ENCODE data around the gene TEAD1. TPM values are rescaled to one million over a fixed set of nuclear protein-coding genes. Genes with fewer than 3 reads are reported as not detected.

Gene TEAD1
- total RNA-seq, 4 donors from 2014 or later, result 86.9 to 205 (median 151) TPM

DNA sequence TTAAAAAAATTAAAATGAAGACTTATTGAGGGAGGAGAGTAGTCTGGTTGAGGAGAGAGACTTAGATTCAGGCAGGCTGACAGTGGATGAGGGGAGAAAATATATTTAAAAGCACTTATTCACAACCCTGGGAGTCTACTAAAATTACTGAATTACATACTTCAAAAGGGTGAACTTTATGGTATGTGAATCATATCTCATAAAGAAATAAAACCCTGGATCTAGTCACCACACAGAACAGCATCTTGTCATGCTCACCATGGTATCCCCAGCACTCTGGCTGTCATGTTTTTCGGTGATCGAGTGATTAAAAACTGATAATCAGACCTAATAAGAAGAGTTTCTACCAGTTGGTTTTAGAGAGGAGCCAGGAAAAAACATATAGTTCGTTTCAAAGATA, 11.0 kb downstream of the TEAD1 start:
- TF ChIP-seq, protein P1, sequence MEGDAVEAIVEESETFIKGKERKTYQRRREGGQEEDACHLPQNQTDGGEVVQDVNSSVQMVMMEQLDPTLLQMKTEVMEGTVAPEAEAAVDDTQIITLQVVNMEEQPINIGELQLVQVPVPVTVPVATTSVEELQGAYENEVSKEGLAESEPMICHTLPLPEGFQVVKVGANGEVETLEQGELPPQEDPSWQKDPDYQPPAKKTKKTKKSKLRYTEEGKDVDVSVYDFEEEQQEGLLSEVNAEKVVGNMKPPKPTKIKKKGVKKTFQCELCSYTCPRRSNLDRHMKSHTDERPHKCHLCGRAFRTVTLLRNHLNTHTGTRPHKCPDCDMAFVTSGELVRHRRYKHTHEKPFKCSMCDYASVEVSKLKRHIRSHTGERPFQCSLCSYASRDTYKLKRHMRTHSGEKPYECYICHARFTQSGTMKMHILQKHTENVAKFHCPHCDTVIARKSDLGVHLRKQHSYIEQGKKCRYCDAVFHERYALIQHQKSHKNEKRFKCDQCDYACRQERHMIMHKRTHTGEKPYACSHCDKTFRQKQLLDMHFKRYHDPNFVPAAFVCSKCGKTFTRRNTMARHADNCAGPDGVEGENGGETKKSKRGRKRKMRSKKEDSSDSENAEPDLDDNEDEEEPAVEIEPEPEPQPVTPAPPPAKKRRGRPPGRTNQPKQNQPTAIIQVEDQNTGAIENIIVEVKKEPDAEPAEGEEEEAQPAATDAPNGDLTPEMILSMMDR (IDR thresholded peaks at IDR 0.05; ENCODE audit: low read depth), result no peak

DNA sequence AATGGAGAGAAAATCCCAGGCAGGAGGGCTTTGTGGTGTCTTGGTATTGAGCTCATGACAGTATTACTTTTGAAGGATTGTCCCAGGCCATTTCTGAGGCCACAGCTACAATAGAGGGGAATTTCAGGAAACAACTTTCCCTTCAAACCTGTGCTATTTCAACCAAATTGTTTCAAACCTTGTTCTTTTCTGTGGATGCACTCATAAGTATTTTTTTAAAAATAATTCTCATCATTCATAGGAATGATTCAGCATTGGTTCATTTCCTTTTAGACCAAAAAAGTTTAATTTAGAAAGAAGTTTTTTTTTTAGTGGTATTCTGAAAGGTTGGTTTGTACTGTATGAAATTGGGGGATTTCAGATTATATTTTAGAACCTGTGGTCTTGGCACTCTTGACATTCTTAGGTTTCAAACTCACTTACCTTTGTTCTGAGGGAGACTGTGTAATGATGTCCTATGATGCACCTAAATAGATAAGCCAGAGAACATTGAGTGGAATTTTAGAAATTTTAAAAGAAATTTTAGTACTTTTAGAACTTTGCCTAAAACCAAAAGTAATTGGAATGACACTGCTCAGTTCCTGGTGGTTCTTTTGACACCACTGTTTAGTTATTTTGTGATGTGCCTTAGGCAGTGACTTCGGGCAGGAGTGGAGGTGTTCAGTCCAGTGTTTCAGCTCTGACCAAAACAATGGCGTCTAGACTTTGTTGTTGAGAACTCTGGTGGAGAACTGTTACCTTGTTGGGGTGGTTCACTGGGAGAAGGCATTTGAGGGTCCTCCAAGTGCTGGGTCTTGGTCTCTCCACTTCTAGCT, 12.2 kb downstream of the TEAD1 start:
- TF ChIP-seq, protein P1 (IDR thresholded peaks at IDR 0.05; ENCODE audit: low read depth), result no peak

DNA sequence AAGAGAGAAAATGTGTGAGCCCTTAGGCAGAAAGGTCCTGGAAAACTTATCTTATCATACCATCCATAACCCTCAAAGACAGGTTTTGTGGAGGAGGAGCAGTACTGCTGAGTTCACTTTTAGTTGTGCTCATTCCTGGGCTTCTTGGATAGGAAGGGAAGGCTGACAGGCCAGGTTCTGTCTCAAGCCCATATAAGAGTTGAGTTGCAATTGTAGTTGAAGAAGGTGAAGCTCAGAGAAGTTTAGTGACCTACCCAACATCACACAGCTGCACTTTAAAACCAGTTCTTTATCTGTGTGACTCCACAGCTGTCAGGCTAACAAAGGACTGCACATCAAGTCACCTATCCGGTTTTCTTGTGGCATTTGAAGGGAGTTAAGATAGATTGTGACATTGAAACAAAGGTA, 13.0 kb downstream of the TEAD1 start:
- TF ChIP-seq, protein P1 (IDR thresholded peaks at IDR 0.05; ENCODE audit: low read depth), result no peak

DNA sequence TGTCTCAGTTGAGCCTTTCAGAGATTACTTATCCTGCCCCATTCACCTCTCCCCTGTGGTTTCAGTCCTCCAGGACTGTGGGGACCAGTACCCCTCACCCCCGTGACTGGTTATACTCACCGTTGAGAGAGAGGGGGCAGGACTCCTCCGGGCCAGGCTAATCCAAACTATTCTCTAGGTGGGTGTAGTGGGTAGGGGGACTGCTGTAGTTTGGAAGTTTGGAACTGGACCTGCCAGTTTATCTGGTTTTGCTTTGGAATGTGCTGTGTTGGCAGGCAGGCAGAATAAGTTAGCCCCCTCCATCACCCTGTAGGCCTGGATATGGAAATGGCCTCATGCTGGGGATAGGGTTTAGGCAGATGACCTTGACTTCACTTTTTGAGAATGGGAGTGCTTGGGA, 13.5 kb downstream of the TEAD1 start:
- TF ChIP-seq, protein P1 (IDR thresholded peaks at IDR 0.05; ENCODE audit: low read depth), result no peak

DNA sequence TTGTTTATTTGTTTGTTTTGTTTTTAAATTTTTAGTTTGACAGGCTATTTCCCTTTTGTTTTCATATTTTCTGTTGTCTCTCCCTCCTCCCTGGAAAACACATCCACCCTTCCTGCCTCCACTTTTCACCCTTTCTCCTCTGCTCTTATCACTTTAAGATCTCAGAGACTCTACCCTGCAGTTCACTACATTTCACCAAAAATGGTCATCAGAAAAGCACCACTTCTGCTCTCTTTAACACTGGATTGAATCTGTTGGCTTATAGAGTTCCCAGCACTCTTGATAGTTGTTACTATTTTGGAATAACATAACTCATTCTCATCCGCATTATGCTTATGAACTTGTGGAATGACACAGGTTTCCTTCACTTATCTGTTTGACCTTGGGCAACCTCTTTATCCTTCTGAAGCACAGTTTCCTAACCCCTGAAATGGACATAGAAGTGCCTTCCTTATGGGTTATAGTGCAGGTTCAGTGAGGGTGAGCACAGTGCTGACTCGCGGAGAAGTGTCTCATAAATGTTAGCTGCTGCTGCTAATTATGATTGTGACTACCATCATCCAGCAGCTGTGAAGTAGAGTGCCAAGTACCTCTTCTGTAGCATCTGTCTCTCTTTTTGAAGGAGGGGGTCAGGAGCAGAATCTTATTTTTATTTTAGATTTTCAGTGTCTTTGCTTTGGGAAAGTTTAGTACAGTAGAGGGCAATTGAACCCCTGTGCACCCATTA, 15.0 kb downstream of the TEAD1 start:
- TF ChIP-seq, protein P1 (IDR thresholded peaks at IDR 0.05; ENCODE audit: low read depth), result no peak

DNA sequence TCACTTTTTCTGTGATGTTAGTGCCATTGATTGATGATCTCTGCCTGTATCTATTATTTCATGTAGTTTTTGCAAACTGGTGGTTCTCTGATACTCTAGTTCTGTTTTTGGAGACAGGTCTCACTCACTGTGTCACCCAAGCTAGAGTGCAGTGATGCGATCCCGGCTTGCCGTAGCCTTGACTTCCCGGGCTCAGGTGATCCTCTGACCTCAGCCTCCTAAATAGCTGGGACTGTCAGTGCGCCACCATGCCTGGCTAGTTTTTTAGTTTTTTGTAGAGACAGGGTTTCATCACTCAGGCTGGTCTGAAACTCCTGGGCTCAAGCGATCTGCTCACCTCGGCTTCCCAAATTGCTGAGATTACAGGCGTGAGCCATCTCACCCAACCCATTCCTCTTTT, 16.4 kb downstream of the TEAD1 start:
- TF ChIP-seq, protein P1 (IDR thresholded peaks at IDR 0.05; ENCODE audit: low read depth), result no peak

DNA sequence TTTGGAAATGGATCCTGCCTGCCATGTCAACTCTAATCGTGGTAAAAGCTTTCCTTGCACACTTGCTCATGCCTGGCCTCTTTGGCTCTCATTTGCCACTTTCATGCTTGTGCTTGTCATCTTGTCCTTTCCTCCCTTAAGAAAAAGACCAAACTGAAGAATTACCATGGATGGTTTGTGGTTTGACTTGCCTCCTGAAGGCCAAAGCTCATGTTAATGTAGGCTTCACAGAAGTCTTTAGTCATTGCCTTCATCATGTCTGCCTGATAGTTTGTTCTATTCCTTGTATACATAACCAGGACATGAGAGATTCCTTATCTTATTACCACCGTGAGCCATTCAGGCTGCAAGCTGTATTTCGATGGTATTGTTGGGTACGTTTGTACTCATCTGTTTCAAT, 17.3 kb downstream of the TEAD1 start:
- TF ChIP-seq, protein P1 (IDR thresholded peaks at IDR 0.05; ENCODE audit: low read depth), result no peak
